ENCODE data around the gene MTA3.
"Not testable (repeated sequence)": the region's sequence is repeated elsewhere in the genome, so short reads cannot be mapped to it uniquely, and the experiment has no call there.

The MTA3 gene

DNA sequence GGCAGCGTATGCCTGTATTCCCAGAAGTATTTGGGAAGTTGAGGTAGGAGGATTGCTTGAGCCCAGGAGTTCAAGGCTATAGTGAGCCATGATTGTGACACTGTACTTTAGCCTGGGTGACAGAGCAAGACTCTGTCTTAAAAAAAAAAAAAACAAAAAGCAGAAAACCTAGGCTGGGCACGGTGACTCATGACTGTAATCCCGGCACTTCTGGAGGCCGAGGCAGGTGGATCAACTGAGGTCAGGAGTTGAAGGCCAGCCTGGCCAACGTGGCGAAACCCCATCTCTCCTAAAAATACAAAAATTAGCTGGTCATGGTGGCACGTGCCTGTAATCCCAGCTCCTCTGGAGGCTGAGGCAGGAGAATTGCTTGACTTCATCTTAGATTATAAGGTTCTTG lies 46.4 kb downstream of the MTA3 start:
- no peak for DNase-seq

DNA sequence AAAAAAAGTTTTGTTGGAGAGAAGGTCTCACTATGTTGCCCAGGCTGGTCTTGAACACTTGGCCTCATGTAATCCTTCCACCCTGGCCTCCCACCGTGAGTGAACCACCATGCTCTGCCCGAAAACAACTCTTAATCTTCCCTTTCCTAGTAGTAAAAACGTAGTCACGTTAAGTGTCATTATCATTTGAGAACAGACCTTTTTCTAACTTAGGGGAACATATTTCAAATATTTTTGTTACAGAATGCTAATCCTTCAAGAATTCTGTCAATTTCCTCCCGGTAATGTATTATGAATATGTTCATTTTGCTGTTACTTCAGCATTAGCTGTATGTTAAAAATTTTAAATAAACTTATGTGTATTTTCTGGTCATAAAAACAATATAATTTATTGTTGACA lies 49.7 kb downstream of the MTA3 start:
- DNase-seq = peak; percentile 55

DNA sequence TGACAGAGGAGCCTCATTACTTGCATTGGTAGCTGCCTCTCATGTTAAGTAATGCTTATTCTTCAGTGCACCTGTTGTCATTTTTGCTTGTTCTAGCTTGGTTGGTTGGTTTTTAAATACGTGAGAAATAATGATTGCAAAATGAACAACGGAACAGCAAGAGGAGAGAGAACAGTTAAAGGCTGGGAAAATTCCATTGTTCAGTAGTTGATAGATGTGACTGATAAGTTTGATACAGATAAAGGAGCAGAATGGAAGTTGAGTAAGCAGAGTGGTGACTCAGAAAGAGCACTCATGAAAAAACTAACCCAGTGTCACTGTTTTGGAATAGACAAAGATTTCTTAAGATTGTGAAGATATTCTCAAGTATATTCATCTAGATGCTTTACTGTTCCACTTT lies 50.5 kb downstream of the MTA3 start:
- peak; percentile 79 for DNase-seq

DNA sequence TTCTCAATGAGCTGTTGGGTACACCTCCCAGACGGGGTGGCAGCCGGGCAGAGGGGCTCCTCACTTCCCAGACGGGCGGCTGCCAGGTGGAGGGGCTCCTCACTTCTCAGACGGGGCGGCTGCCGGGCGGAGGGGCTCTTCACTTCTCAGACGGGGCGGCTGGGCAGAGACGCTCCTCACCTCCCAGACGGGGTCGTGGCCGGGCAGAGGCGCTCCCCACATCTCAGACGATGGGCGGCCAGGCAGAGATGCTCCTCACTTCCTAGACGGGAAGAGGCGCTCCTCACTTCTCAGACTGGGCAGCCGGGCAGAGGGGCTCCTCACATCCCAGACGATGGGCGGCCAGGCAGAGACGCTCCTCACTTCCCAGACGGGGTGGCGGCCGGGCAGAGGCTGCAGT lies 53.2 kb downstream of the MTA3 start:
- DNase-seq = not testable (repeated sequence)

DNA sequence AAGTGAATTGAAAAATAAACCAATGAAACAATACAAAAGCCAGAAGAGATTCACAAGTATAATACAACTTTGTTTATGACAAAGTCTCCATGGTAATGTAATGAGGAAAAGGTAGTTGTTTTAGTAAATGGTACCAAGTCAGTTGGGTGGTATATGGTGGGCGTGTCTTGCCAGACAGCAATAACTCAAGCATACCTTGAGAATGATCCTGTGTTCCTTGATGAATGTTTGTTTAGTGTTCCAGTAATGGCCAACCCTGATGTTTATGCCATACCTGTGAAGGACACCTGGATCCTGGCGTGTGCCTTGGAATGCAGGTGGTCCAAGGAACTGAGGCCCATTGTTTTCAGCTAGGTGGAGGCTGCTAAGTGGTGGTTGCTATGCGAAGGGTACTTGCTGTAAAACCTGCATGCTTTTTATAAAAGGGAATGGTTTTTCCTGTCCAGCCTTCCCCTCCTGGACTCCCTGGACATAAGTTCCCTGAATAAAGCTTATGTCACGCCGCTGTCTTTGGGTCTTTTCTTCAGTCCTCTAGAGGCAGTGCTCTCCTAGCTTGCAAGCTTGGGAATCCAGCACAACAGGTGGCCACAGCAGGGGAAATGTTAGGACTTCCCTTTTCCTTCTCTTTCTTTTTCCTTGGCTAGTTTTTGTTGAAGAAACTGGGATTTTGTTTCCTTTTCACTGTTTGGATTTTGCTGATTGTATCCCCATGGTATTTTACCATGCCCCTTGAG lies 54.7 kb downstream of the MTA3 start:
- DNase-seq = no peak

DNA sequence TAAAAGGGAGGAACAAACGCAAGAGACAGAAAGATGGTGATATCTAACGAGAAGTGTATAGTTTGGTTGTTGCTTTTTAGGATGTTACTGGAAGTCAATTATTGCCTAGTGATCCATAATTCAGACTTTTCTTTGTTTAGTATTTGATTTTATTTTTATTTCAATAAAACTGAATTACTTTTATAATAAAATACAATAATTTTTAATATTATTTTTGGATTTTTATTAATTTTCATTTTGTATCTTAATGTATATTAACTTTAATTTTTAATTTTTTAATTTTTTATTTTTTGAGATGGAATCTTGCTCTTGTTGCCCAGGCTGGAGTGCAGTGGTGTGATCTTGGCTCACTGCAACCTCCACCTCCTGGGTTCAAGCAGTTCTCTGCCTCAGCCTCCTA lies 55.6 kb downstream of the MTA3 start:
- no peak for DNase-seq

DNA sequence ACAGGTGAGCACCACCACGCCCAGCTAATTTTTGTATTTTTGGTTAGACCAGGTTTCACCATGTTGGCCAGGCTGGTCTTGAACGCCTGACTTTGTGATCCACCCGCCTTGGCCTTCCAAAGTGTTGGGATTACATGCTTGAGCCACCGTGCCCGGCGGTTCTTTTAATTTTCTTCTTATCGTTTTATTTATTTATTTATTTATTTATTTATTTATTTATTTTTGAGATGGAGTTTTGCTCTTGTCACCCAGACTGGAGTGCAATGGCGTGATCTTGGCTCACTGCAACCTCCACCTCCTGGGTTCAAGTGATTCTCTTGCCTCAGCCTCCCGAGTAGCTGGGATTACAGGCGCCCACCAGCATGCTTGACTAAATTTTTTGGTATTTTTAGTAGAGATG lies 59.6 kb downstream of the MTA3 start:
- not testable (repeated sequence) for DNase-seq

DNA sequence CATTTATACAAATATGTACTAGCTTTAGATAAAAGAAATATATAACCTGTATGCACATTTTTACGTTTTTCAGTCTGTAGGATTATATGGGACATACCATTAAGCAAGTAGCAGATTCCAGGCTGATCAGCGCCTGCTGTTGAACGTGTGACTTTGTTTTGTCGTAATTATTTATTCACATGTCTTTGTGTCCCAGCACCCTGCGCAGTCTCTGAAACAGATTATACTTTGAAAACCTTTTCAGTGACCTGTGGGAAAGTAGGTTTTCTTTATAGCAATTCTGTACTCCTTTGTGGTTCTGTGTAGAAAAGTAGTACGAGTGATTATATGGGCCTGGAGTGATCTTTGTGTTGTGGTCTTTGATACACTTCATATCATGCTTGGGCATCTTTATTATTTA lies 68.5 kb downstream of the MTA3 start:
- DNase-seq = no peak

DNA sequence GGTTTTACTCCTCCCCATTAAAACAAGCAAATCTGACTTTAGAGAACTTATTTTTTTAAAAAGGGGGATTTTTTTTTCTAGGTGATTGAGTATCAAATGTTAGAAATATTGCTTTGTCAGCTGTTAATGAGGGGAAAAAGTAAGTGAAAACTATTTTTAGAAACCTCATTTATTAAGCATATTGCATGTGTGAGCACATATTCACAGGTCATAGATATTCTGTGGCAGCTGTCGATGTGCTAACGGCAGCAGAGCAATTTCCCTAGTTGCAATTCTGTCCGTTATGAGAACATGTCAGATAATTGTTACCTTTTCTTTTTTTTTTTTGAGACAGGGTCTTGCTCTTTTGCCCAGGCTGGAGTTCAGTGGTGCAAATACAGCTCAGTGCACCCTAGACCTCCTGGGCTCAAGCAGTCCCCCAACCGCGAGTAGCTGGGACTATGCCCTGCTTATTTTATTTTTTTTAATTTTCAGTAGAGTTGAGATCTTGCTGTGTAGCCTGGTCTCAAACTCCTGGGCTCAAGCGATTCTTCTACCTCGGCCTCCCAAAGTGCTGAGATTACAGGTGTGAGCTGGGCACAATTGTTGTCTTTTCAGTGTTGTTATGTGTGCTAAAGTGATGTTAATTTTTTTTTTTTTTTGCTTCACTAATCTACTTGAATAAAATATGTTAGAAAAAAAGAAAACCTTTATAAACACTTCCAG lies 69.8 kb downstream of the MTA3 start:
- DNase-seq = no peak

DNA sequence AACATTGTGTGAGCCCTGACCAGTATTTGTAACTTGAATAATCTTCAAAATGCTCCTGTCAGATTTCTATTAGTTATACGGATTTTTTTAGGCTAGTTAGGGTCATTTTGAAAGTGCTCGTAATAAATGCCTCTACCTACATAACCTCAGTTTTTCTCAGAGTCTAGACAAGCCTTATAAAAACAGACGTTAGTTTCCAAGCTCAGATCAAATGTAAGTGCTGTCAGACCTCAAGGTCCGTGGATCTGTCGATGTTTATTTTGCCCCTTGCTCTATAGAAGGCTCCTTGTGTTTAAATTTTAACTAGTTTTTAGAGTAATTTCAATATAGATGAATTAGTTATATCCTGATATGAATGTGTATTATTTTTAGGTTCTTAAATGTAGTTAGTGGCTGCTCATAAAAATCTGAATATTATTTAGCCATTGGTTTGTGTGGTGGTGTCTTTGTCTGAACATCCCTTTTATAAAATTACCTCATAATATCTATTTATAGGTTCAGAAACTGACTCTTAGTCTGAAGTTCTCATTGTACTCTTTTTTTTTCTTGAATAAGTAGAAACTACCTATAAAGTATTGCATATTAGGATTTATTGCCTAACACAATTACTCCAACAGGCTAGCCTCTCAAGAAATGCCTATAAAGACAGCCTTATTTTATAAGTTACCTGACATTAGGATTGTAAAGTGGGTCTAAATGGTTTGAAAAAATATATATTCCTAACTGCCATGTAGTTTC lies 71.1 kb downstream of the MTA3 start:
- DNase-seq = no peak

DNA sequence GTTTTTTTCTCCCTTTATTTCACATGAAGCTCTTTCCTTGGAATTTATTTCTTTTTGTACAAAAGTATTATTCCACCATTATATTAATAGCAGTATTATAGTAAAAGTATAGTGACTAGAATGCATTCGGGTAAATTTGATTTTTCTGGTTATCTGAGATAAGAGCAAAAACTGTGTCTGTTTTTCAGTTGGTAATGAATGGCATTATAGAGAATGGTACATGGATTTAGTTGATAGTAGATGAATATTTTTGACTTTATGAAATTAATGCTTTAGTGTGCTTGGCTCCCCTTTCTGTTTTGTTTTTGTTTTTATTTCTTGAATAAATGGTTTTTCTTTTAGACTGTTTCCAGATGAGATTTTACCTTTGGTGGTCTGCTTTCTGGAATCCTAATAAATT lies 71.8 kb downstream of the MTA3 start:
- no peak for DNase-seq

DNA sequence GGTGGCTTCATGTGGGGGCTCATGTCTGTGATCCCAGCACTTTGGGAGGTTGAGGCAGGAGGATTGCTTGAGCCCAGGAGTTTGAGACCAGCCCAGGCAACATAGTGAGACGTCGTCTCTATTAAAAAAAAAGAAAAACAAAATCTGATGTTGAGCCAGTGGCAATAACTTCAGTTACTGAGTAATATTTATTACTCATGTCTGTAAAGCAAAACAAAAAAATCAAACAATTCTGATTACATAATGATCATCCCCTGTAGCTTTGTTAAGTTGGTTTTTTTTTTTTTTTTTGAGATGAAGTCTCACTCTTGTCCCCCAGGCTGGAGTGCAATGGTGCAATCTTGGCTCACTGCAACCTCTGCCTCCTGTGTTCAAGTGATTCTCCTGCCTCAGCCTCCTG lies 73.9 kb downstream of the MTA3 start:
- DNase-seq = not testable (repeated sequence)

DNA sequence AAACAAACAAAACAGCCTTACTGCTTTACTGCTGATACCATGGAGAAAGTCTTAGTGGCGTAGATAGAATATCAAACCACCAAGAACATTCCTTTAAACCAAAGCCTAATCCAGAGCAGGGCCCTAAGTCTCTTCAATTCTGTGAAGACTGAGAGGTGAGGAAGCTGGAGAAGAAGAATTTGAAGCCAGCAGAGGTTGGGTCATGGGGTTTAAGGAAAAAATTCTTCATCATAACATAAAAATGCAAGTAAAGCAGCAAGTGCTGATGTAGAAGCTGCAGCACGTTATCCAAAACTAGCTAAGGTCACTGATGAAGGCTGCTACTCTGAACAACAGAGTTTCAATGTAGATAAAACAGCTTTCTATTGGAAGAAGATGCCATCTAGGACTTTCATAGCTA lies 77.1 kb downstream of the MTA3 start:
- peak; percentile 25 for DNase-seq

DNA sequence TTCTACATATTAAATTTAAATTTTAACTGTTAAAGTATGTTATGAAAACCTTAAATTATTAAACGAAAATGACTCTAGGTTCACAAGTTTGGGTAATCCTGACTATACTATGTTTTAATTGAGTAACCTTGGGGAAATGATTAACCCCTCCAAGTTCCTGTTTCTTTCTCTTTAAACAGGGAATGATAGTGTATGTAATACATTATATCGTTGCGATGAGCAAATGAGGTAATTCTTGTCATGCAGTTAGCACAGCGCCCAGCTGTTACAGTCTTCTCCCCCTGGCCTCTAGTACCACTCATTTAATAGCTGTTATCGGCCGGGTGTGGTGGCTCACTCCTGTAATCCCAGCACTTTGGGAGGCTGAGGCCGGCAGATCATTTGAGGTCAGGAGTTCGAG lies 80.4 kb downstream of the MTA3 start:
- no peak for DNase-seq

DNA sequence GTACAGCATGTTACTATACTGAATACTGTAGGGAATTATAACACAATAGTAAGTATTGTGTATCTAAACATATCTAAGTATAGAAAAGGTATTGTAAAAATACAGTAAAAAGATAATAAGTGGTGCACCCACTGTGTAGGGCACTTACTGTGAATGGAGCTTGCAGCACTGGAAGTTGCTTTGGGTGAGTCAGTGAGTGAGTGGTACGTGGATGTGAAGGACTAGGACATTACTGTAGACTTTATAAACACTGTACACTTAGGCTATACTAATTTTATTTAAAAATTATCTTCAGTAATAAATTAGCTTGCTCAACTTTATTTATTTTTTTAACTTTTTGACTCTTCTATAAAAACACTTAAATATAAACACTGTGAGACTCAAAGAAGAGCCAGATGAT lies 82.6 kb downstream of the MTA3 start:
- peak; percentile 3 for DNase-seq

DNA sequence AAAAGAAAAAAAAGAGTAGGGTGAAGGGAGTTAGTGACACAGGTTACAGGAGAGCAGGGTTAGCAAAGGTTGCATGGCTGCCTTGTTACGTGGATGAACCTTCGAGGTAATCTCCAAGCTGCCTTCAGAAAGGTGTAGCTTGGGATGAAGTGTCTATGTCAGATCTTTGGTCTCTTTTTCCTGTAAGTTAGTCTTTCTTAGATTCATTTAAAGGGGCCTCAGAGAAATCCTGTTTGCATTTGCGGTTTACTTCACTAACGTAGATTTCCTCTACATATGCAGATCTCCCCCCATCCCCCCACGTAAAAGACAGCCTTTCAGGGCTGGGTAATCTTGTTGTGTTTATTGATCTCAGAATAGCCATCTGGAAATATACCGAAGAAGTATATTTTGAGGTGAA lies 83.7 kb downstream of the MTA3 start:
- no peak for DNase-seq

DNA sequence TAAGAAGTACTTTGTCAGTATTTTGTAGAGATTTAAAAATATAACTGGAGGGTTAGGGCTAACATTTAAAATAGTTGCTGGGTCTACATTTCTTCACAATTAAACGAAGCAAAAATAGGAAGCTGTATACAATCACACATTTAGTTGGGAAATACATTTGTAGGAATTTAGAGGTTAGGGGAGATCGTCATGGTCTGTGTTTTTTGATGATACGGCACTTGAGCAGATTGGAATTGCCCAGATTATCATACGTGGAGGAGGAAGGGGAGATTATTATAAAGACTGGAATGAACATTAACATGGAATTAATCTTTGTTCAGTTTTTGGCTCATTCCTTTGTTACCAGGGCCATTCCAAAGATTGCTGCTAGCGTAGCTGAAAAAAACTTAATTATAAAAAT lies 84.6 kb downstream of the MTA3 start:
- no peak for DNase-seq

DNA sequence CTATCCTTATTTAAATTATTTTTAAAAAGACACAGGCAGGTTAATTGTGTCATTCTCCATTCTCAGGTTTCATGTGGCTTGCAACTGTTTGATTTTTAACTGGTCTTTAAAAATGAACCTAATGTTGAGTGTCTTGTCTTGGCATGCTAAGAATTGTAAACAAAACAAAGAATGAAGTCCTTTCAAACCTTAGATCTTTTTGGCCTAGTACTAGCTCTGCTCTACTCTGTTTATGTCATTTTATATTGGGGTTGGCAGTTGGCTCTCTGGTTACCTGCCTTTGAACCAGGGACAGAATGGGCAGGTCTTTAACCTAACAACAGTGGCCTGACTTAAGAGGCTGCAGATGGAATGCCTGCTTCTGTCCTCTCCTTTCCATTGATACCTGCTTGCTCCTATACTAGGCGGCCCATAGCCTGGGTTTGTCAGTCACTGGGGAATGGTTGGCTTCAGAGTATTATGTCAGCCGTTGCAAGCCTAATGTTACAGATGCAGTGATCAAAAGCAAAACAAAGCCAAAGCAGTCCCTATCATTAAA lies 85.5 kb downstream of the MTA3 start:
- no peak for DNase-seq

DNA sequence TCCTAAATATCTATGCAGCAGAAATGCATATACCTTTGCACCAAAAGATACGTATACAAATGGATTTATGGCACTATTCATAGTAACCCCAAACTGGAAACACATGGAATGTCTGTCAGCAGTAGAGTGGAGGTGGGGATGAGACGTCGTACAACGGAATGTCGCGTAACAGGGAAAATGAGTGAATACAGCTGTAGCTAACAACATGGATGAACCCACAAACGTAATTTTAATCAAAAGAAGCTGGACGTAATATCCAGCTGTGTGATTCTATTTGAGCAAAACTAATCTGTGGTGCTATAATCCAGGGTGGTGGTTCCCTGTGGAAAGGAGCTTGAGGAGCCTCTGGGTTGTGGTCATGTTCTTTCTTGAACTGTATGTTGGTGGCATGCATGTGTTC lies 89.9 kb downstream of the MTA3 start:
- DNase-seq = no peak

DNA sequence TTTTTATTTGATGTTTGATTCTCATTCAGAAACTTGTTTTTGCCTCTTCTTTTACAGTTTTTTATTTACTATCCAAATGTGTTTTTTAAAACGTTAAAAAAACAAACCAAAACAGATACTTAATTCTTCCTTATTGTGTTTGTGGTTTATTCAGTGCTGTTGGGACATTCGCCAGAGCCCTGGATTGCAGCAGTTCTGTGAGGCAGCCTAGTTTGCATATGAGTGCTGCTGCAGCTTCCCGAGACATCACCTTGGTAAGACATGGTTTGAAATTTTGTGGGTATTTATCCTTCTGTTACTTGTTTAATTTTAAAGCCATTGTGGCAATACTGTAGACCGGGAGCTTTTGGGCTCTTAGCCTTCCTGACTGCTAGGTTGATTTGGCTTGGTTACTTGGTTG lies 91.2 kb downstream of the MTA3 start:
- no peak for DNase-seq

DNA sequence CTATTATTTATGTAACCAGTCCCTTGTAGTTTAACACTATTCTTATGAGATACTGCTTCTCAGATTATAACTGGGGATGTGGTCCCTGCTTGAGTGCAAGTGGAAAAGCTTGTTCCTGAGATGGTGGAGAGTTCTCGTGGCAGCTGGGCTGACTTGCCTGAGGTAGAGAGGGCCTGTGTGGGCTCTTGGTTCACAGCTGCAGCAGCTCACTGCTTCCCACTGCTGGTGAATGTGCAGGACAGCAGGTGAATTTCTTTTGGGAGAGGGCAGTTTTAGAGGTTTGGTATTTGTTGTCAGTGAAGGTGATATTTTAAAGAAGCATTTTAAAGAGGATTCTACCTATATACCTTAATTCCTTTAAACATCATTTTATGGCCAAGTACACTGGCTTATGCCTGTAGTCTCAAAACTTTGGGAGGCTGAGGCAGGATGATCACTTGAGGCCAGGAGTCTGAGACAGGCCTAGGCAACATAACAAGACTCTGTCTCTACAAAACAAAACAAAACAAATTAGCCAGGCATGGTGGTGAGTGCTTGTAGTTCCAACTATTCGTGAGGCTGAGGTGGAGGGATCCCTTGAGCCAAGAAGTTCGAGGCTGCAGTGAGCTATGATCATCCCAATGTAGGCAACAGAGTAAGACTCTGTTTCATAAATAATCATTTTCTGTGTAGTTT lies 94.8 kb downstream of the MTA3 start:
- DNase-seq = peak; percentile 68

DNA sequence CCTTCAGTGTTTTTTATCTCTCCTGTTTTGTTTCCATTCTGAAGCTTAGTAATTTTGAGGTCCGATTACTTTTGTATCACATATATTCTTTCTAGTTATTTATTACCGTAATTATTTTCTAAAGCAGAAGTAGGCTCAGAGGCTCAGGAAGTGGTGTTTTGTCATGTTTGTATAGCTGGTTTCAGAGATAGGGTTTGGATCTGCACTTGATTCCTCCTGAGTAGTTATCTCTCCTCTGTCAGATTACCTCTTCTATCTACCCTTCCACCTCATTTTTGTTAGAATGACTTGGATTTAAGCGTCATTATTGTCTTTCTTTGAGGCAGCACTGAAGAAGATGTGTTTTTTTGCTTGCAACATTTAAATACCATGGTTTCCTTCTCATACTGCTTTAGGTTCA lies 95.4 kb downstream of the MTA3 start:
- no peak for DNase-seq

DNA sequence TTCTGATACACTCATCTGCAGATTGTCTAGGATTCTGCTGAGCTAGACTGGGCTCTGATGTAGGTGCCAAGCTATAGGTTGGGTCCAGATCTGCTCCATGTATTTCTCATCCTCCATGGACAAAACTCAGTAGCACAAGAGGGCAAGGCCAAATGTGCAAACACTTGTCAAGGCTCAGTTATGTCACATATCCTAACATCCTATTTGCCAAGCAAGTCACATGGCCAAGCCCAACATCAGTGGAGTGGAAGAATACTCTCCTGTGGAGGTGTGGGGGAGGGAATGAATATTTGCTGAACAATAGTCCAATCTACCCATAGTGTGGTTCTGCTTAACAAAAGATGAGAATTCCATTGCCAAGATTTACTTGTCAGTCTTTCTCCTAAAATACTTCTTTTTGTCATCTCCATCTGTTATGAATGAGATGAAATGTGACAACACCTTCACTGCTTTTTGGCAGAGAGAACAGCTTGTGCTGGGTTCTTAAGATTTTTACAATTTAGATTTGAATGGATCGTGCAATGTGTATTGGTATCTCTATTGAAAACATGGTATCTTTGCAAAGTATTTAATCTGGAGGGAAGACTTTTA lies 105.7 kb downstream of the MTA3 start:
- no peak for DNase-seq

All from EL (cell line).